Peyer's patch (tissue), 4 donors: ENCODE measurements around the gene SBF1.

Experiments
- CTCF ChIP-seq, 6 experiments: fragments of 450-650 bp in 4 of 6; fragments of 200-600 bp in 2 of 6; sonication (generic) in 1 of 6; IDR thresholded peaks; one replicate each; pipeline ENCODE4 v1.5.1; 2017 to 2019; ENCODE audit warnings: antibody characterized with exemption in 6 of 6, mild to moderate bottlenecking in 3 of 6, moderate library complexity in 1 of 6
- POLR2A ChIP-seq, 2 donors: fragments of 450-650 bp; IDR thresholded peaks; one replicate each; pipeline ENCODE4 v1.5.1; 2017; ENCODE audit warnings: antibody characterized with exemption in 2 of 2, mild to moderate bottlenecking in 2 of 2, moderate library complexity in 2 of 2

GRCh38 chr22:50461979-50462540 is 12.8 kb downstream of the SBF1 start:
- TF ChIP-seq CTCF (IDR thresholded peaks at IDR 0.05), result no peak
- no peak for TF ChIP-seq POLR2A (IDR thresholded peaks at IDR 0.05)
